ENCODE measurements around the gene FOXA1. TPM values are rescaled to one million over a fixed set of nuclear protein-coding genes. Genes with fewer than 3 reads are reported as not detected.
"Not testable (repeated sequence)": the region's sequence is repeated elsewhere in the genome, so short reads cannot be mapped to it uniquely, and the experiment has no call there.

Gene FOXA1
- total RNA-seq, 2 donors from 2014 or later, result not detected

GRCh38 chr14:37580146-37580545, 14.9 kb downstream of the FOXA1 start:
- Mint-ChIP-seq H3K36me3 (ENCODE audit: low read depth) (no peaks in the 10 kb centered on the region), H3K4me1 (no peaks in the 10 kb centered on the region), H3K27me3 (peaks cover 7% of the 10 kb centered on the region), H3K4me3 (no peak overlapping the region), H3K27ac (no peak overlapping the region)
- no peaks in the 10 kb centered on the region for H3K9me3 ChIP-seq (ENCODE audit: control insufficient read depth, low read length, poor library complexity, severe bottlenecking)
- ATAC-seq, result no peak
- DNase-seq, result no peak

DNA sequence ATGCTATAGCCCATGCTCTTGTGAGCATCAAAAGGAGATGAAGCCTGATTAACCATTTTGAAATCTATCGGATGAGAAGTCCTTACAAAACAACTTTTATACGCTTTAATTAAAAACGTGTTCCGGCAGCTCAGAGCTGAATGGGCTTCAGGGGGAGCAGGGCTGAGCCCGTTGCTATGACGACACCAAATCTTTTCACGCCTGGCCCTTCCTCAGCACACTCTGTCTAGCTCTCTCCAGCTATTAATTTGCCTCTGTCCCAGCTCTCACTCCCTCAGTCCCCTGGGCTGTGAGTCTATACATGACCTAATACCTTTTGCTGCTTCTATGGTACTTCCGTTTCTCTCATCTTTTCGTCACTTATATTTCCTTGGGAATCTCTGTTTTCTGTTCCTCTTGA, 15.8 kb downstream of the FOXA1 start:
- H3K4me3 Mint-ChIP-seq, result no peak overlapping the region

GRCh38 chr14:37573356-37573755, 21.7 kb downstream of the FOXA1 start:
- DNase-seq (no peak), ATAC-seq (no peak)
- no peak overlapping the region for H3K4me3 Mint-ChIP-seq
- no peaks in the 10 kb centered on the region for H3K4me1 Mint-ChIP-seq
- H3K27ac Mint-ChIP-seq, result no peak overlapping the region
- no peaks in the 10 kb centered on the region for H3K36me3 Mint-ChIP-seq (ENCODE audit: low read depth)
- H3K9me3 ChIP-seq (ENCODE audit: control insufficient read depth, low read length, poor library complexity, severe bottlenecking), result no peaks in the 10 kb centered on the region
- H3K27me3 Mint-ChIP-seq, result no peaks in the 10 kb centered on the region

More for the DNA sequence above, 15.8 kb downstream of the FOXA1 start:
- Mint-ChIP-seq H3K4me1 (no peaks in the 10 kb centered on the region), H3K36me3 (ENCODE audit: low read depth) (no peaks in the 10 kb centered on the region), H3K27ac (no peak overlapping the region), H3K27me3 (peaks cover 5% of the 10 kb centered on the region)
- DNase-seq (no peak), ATAC-seq (no peak)
- no peaks in the 10 kb centered on the region for H3K9me3 ChIP-seq (ENCODE audit: control insufficient read depth, low read length, poor library complexity, severe bottlenecking)

DNA sequence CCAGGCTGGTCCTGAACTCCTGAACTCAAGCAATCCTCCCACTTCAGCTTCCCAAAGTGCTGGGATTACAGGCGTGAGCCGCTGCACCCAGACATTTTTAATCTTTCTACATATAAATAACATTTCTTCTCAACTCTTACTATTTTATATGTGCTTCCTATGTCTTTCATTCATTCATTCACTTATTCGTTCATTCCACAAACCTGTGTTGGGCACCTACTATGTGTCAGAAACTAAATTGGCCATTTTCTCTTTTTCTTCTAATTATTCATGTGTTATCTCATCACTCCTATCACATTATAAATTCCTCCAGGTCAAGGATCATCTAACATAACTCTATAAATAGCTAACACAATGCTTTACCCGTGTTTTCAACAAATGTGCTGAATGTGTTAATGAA, 23.7 kb downstream of the FOXA1 start:
- no peaks in the 10 kb centered on the region for H3K9me3 ChIP-seq (ENCODE audit: control insufficient read depth, low read length, poor library complexity, severe bottlenecking)
- no peak for ATAC-seq
- no peak overlapping the region for H3K27ac Mint-ChIP-seq
- no peak for DNase-seq
- no peaks in the 10 kb centered on the region for H3K36me3 Mint-ChIP-seq (ENCODE audit: low read depth)
- no peaks in the 10 kb centered on the region for H3K4me1 Mint-ChIP-seq
- H3K4me3 Mint-ChIP-seq, result no peak overlapping the region
- H3K27me3 Mint-ChIP-seq, result no peaks in the 10 kb centered on the region

GRCh38 chr14:37569729-37570128, 25.3 kb downstream of the FOXA1 start:
- DNase-seq, result no peak
- no peaks in the 10 kb centered on the region for H3K9me3 ChIP-seq (ENCODE audit: control insufficient read depth, low read length, poor library complexity, severe bottlenecking)
- no peak for ATAC-seq
- H3K27ac Mint-ChIP-seq, result no peak overlapping the region
- no peak overlapping the region for H3K4me3 Mint-ChIP-seq
- H3K36me3 Mint-ChIP-seq (ENCODE audit: low read depth), result no peaks in the 10 kb centered on the region
- no peaks in the 10 kb centered on the region for H3K4me1 Mint-ChIP-seq
- no peaks in the 10 kb centered on the region for H3K27me3 Mint-ChIP-seq

DNA sequence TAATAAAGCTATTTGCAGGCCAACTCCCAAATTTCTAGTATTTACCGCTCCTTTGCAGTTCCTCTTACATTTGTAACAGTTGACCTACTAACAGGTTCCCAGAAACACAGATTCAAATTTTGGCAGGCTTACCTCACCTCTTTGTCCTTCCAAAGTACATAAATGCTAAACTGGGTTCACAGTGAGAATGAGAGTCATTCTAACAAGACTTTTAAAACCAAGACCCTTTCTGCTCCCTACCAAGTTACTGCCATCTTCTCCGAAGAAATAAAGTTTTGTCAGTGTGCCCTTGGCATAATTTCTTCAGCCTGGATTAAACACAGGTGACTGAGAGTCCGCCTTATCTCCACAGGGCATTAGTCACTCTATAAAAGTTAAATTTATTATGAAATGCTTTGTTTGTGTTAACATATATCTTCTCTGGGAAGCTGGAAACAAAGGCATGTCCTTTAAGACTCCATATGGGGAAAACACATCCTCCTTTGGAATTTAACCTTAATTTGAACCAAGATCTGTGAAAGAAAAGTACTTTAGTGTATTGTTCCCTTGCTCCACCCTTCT, 28.2 kb downstream of the FOXA1 start:
- H3K27me3 Mint-ChIP-seq, result no peaks in the 10 kb centered on the region
- H3K9me3 ChIP-seq (ENCODE audit: control insufficient read depth, low read length, poor library complexity, severe bottlenecking), result no peaks in the 10 kb centered on the region
- no peak overlapping the region for H3K27ac Mint-ChIP-seq
- no peak overlapping the region for H3K4me3 Mint-ChIP-seq
- DNase-seq (no peak), ATAC-seq (no peak)
- H3K4me1 Mint-ChIP-seq, result no peaks in the 10 kb centered on the region
- no peaks in the 10 kb centered on the region for H3K36me3 Mint-ChIP-seq (ENCODE audit: low read depth)

GRCh38 chr14:37565550-37565949, 29.5 kb downstream of the FOXA1 start:
- no peaks in the 10 kb centered on the region for H3K9me3 ChIP-seq (ENCODE audit: control insufficient read depth, low read length, poor library complexity, severe bottlenecking)
- DNase-seq (no peak), ATAC-seq (no peak)
- H3K4me1 Mint-ChIP-seq, result no peaks in the 10 kb centered on the region
- no peak overlapping the region for H3K4me3 Mint-ChIP-seq
- H3K27me3 Mint-ChIP-seq, result no peaks in the 10 kb centered on the region
- no peak overlapping the region for H3K27ac Mint-ChIP-seq
- no peaks in the 10 kb centered on the region for H3K36me3 Mint-ChIP-seq (ENCODE audit: low read depth)

DNA sequence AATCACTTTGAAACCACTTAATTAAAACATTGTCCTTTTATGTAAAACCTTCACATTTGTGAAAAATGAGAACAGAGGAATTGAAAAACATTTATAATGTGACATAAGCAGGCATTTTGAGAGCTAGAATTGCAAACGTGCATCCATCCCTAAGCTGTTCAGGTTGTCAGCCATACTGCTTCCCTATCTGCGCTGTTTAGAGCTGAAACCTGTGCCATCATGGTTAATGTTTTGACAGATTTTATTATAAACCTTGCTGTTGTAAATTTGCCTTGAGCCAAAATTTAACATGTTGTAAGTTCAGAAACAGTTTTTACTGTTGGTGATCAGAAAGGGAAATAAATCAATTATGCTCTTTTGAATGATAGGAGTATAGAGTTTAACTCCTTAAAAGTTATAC, 31.9 kb downstream of the FOXA1 start:
- H3K4me3 Mint-ChIP-seq, result no peak overlapping the region
- no peaks in the 10 kb centered on the region for H3K9me3 ChIP-seq (ENCODE audit: control insufficient read depth, low read length, poor library complexity, severe bottlenecking)
- DNase-seq, result no peak
- H3K4me1 Mint-ChIP-seq, result no peaks in the 10 kb centered on the region
- no peak for ATAC-seq
- no peaks in the 10 kb centered on the region for H3K36me3 Mint-ChIP-seq (ENCODE audit: low read depth)
- H3K27me3 Mint-ChIP-seq, result no peaks in the 10 kb centered on the region
- H3K27ac Mint-ChIP-seq, result no peak overlapping the region

DNA sequence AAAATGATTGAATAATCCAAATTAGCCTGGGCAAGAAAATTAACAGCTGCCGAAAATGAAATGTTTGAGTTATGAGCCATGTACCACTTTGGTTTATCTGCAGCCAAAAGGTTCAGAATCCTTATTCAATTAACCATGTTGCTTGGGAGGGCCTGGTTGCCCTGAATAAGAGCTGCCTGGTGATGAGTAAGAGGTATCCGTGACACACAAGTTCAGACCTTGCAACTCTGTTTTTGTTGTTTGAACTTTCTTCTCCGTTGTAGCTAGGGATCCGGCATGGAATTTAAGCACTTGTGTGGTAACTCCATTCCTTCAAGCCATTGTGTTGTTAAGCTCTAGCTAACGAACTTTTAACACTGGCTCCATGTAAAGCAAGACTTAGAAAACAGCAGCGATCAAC, 35.7 kb downstream of the FOXA1 start:
- Mint-ChIP-seq H3K4me1 (no peaks in the 10 kb centered on the region), H3K36me3 (ENCODE audit: low read depth) (no peaks in the 10 kb centered on the region), H3K27me3 (no peaks in the 10 kb centered on the region), H3K27ac (no peak overlapping the region), H3K4me3 (no peak overlapping the region)
- DNase-seq, result no peak
- no peak for ATAC-seq
- H3K9me3 ChIP-seq (ENCODE audit: control insufficient read depth, low read length, poor library complexity, severe bottlenecking), result no peaks in the 10 kb centered on the region

DNA sequence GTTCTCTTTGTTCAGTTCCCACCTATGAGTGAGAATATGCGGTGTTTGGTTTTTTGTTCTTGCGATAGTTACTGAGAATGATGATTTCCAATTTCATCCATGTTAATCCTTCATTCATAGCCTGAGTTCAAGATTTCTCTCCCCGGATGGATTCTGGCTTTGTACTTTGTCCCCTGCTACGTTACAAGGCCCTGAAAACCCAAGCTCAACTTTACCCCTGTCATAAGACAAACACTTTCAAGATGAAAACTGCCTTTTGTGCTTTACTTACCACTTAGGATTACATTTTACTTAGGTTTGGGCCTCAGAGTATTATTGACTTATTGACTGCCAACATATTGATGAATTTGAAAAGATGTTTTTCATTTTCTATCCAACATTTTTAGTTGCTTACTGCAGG, 36.3 kb downstream of the FOXA1 start:
- no peaks in the 10 kb centered on the region for H3K9me3 ChIP-seq (ENCODE audit: control insufficient read depth, low read length, poor library complexity, severe bottlenecking)
- Mint-ChIP-seq H3K4me1 (no peaks in the 10 kb centered on the region), H3K27me3 (no peaks in the 10 kb centered on the region), H3K36me3 (ENCODE audit: low read depth) (no peaks in the 10 kb centered on the region), H3K27ac (no peak overlapping the region), H3K4me3 (no peak overlapping the region)
- DNase-seq (no peak), ATAC-seq (no peak)

- not testable (repeated sequence) for H3K9me3 ChIP-seq (ENCODE audit: control insufficient read depth, low read length, poor library complexity, severe bottlenecking); DNase-seq; H3K4me1 Mint-ChIP-seq; H3K27me3 Mint-ChIP-seq; H3K4me3 Mint-ChIP-seq; ATAC-seq; H3K36me3 Mint-ChIP-seq (ENCODE audit: low read depth); H3K27ac Mint-ChIP-seq
These were observed 39.5 kb downstream of the FOXA1 start for GRCh38 chr14:37555596-37555995.

GRCh38 chr14:37553935-37554550, 41.0 kb downstream of the FOXA1 start:
- Mint-ChIP-seq H3K36me3 (ENCODE audit: low read depth) (no peaks in the 10 kb centered on the region), H3K4me3 (no peak overlapping the region), H3K27ac (no peak overlapping the region), H3K27me3 (no peaks in the 10 kb centered on the region), H3K4me1 (no peaks in the 10 kb centered on the region)
- ATAC-seq, result no peak
- DNase-seq, result no peak
- no peaks in the 10 kb centered on the region for H3K9me3 ChIP-seq (ENCODE audit: control insufficient read depth, low read length, poor library complexity, severe bottlenecking)

DNA sequence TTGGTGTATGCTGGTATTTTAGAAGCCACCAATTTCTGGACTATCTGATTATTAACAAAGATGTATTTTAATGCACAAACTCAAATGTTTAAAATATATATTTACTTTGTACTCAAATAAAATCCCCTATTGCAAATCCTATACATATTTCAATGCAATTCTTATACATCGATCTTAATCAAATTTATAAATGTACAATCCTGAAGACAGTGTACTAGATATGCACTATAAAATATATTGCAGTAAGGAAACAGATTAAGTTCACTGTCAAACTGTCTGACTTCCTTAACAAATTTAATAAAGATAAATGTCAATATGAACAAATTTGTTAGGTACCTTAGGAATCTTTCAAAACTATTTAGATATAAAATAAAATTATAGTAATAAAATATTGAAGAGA, 43.9 kb downstream of the FOXA1 start:
- Mint-ChIP-seq H3K27ac (no peak overlapping the region), H3K4me3 (no peak overlapping the region), H3K4me1 (no peaks in the 10 kb centered on the region), H3K36me3 (ENCODE audit: low read depth) (no peaks in the 10 kb centered on the region), H3K27me3 (no peaks in the 10 kb centered on the region)
- no peak for ATAC-seq
- no peak for DNase-seq
- H3K9me3 ChIP-seq (ENCODE audit: control insufficient read depth, low read length, poor library complexity, severe bottlenecking), result no peaks in the 10 kb centered on the region

DNA sequence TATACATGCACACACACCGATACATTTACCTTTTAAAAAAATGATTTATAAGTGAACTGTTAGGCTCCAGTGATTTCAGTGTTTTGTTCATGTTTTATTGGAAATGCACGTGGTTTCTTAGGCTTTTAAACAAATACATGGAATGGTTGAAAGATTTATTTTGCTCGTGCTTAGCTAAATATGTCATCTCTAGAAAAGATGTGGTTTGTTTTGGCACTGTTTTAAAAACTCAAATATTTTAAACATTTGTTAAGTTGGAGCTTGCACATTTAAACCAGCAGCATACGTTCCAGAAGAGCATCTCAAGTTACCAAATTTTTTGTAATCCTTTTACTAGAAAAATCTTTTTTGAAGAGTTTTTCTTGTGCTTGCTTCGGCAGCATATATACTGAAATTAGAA, 44.5 kb downstream of the FOXA1 start:
- no peak overlapping the region for H3K4me3 Mint-ChIP-seq
- no peaks in the 10 kb centered on the region for H3K9me3 ChIP-seq (ENCODE audit: control insufficient read depth, low read length, poor library complexity, severe bottlenecking)
- no peaks in the 10 kb centered on the region for H3K4me1 Mint-ChIP-seq
- ATAC-seq, result no peak
- H3K27ac Mint-ChIP-seq, result no peak overlapping the region
- no peaks in the 10 kb centered on the region for H3K36me3 Mint-ChIP-seq (ENCODE audit: low read depth)
- no peak for DNase-seq
- H3K27me3 Mint-ChIP-seq, result no peaks in the 10 kb centered on the region

All from T-helper 17 cell (primary cell).